GM13976 (cell line): ENCODE data around the gene MCRIP1.

ENCODE experiments used
- DNase-seq: peaks from one replicate; pipeline ENCODE4 v3.0.0; 2012; ENCODE audit warnings: low spot score
- in situ Hi-C: fragments of 300-500 bp; cut with MboI; formaldehyde crosslinking; loops from one replicate; pipeline ENCODE4 v1.12.0; 2022; ENCODE audit warnings: low sequenced_read_pairs, mixed read lengths, inconsistent platforms; ENCODE audit not compliant: unreplicated experiment
- TF ChIP-seq, protein P1 (sequence below): IDR thresholded peaks from 2 replicates; pipeline ENCODE4 v1.5.1; 2012; ENCODE audit warnings: borderline replicate concordance, mild to moderate bottlenecking; ENCODE audit not compliant: insufficient read depth; ENCODE audit errors: extremely low read depth, missing control alignments, control extremely low read depth

Gene MCRIP1

DNA sequence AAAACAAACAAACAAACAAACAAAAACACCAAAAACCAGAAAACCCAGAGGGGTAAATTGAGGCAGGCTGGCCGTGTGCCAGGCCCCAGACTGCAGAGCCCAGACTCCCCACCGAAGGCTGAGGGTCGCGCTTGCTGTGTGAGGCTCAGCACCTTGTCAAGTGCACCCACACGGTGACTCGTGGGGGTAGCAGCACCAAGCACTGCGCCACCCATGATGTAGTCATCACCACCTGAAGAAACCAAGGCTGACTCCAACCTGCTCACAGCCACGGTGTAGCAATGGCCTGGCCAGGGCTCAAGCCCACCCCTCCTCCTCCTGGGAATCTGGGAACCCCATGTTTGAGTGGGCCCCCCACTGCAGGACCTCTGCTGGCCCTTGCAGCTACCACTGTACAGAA lies 11.9 kb downstream of the MCRIP1 start:
- in situ Hi-C loops = no loop called here
- DNase-seq = no peak
- TF ChIP-seq, protein P1, sequence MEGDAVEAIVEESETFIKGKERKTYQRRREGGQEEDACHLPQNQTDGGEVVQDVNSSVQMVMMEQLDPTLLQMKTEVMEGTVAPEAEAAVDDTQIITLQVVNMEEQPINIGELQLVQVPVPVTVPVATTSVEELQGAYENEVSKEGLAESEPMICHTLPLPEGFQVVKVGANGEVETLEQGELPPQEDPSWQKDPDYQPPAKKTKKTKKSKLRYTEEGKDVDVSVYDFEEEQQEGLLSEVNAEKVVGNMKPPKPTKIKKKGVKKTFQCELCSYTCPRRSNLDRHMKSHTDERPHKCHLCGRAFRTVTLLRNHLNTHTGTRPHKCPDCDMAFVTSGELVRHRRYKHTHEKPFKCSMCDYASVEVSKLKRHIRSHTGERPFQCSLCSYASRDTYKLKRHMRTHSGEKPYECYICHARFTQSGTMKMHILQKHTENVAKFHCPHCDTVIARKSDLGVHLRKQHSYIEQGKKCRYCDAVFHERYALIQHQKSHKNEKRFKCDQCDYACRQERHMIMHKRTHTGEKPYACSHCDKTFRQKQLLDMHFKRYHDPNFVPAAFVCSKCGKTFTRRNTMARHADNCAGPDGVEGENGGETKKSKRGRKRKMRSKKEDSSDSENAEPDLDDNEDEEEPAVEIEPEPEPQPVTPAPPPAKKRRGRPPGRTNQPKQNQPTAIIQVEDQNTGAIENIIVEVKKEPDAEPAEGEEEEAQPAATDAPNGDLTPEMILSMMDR = no peak

DNA sequence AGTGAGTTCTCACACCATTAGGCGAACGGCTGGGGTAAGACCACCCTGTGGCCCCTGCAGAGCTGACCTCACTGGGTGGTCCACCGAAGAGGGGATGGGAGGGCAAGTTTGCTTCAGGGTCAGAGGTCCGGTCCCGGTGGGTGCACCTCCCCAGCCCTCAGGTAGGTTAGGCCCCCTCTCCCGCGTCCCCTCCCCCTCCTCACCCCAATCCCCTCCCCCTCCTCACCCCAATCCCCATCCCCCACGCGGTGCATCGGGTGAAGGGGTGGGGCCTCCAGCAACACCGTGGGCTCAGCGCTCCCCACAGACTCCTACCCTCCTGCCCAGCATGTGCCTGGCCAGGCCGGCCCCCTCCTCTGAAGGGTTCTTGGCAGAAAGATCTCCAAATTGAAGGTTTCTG lies 13.4 kb downstream of the MCRIP1 start:
- DNase-seq = no peak
- in situ Hi-C loops = no loop called here
- TF ChIP-seq, protein P1 = no peak

DNA sequence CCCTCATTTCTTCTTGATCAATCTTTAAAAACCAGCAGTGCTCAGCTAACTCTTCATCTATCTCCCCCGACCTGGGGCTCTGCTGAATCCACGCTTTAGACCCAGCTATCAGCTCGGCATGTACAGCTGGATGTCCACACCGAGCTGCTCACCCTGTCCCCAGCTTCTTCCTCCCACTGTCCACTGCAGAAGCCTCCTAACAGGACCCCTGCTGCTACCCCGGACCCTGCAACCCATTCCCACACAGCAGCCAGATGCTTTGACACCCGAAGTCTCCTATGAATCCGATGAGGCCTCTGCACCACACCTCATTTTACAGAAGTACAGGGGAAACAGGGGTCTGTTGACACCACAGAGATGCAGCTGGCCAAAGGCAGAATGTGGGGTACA lies 15.3 kb downstream of the MCRIP1 start:
- DNase-seq = no peak
- in situ Hi-C loops = no loop called here

DNA sequence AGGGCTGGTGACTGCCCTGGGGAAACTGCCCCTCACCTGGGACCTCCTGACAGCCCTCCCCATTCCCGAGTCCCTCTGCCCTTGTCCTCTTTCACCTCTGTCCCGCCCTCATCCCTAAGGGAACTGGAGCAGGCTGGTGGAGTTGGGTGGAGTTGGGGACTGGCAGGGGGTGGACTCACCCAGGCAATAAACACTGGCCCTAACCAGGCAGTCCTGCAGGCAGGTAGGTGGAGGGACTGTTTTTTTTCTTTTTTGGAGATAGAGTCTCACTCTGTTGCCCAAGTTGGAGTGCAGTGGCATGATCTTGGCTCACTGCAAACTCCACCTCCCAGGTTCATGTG lies 17.5 kb downstream of the MCRIP1 start:
- no peak for DNase-seq
- in situ Hi-C loops = no loop called here
- TF ChIP-seq, protein P1 = no peak

More for the DNA sequence above, 15.3 kb downstream of the MCRIP1 start:
- TF ChIP-seq, protein P1 = no peak

DNA sequence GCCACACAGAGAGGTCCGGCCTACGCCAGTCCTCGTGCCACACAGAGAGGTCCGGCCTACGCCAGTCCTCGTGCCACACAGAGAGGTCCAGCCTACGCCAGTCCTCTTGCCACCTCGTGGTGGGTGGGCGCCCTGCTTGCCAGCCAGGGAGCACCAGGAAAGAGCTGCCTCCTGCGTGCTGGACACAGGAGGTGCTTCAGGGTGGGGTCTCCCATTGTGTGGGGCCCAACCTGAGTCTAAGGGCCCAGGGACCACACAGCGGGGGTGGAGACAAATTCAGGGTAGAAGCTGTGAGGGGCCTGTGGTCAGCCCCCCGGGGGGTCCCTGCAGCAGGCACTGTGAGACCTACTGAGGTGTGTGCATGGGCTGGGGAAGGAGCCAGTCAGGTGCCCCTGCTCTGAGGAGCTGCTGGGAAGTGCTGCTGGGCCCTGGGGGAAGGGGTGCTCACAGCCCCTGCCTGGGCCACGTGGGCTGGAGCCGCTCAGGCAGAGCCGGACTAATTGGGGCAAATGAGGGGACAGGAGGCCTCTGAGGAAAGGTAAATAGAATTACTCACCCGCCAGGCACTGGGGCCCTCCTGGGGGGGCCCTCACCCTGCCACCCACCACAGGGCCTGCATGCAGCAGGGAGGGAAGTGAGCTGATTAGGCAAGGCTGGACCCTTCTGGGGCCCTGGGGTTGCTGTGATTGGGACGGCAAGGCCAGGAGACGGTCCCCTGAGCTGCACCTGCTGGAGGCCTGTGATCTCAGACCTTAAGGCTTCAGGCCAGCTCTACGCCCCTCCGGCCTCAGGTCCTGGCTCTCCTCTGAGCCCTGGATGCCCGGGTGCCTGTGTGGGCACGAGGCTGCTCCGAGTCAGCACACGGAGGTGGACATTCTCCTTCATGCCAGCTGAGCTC lies 18.1 kb downstream of the MCRIP1 start:
- no peak for DNase-seq
- in situ Hi-C loops = no loop called here
- TF ChIP-seq, protein P1 = no peak

DNA sequence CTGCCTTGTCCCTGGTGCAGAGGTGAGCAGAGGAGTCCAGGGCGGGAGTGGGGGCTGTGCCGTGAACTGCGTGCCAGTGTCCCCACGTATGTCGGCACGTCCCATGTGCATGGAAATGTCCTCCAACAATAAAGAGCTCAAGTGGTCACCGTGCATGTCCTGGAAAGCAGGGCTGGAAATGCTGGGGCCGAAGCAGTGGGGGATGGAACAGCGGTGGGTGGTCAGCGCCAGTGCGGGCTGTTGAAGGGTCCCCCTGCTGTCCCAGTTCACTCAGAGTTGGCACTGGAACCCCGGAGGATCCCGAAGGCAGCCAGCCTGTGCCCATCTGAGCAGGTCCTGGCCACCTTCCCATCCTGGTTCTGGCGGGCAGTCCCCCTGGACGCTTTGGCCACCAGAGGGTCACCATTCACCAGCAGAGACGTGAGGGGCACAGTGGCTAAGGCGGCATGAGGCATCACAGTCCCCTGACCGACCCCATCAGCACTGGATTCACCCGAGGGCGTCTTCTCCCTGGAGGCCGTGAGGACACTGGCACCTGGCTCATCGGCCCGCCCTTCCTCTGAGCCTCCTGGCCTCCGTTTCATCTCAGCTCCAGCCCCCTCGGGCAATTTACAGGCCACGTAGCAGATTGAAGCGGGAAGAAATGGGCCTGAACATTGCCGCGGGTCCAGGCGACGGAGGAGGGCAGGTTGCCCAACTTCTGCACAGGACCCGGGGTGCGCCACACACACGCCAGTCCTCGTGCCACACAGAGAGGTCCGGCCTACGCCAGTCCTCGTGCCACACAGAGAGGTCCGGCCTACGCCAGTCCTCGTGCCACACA lies 19.0 kb downstream of the MCRIP1 start:
- TF ChIP-seq, protein P1 = no peak
- in situ Hi-C loops = no loop called here
- DNase-seq = no peak
